ENCODE results near the gene APOBEC3A. TPM values are rescaled to one million over a fixed set of nuclear protein-coding genes. Genes with fewer than 3 reads are reported as not detected.

Gene APOBEC3A
- total and polyA plus RNA-seq, 10 of the 15 experiments (the other 5 are each of a cell fraction or from before 2014, with no cell fraction given), result 0.20 TPM; not detected in 9

DNA sequence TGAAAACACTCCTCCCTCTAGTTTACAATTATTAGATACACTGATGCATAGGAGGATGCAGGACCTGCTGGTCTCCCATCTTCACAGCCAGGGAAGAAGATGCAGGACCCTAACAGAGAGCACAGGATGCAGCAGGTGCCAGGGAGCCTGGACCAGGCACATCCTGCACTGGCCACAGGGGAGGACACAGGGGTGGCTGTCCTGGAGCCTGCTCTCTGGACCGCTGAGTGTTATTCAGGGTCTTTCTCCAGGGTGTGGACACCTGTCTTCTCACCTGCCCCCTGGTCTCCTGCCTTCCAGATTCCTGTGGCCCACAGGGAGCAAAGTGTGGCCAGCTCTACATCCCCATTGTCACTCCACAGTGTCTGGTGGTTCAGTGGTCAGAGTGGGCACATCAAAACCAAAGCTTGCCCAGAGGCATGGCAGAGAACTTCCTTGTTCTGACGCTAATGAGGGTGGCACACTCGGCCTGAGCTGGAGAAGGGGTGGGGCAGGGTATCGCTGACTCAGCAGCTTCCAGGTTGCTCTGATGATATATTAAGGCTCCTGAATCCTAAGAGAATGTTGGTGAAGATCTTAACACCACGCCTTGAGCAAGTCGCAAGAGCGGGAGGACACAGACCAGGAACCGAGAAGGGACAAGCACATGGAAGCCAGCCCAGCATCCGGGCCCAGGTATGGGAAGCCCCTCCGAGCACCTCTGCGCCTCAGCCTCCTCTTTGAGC, at the start of gene APOBEC3A (continued):
- no peak for TF ChIP-seq CUX1 (IDR thresholded peaks at IDR 0.05; ENCODE audit: insufficient replicate concordance, low read depth, low read length)
- TF ChIP-seq SIX5 (IDR thresholded peaks at IDR 0.05; ENCODE audit: low read depth, low read length, severe bottlenecking), result no peak
- TF ChIP-seq CHD4 (IDR thresholded peaks at IDR 0.05), result no peak
- TF ChIP-seq CBX3 (IDR thresholded peaks at IDR 0.05; ENCODE audit: borderline replicate concordance, low read depth), result no peak
- no peak for TF ChIP-seq RBBP5 (conservative IDR thresholded peaks at IDR 0.05)
- TF ChIP-seq EED (IDR thresholded peaks at IDR 0.05; ENCODE audit: low read depth), result no peak

- no peaks in the 10 kb centered on the region for H4K20me1 ChIP-seq (ENCODE audit: control insufficient read depth, insufficient read depth)
- H2AFZ ChIP-seq (ENCODE audit: control insufficient read depth, low read depth, low read length), result no peak overlapping the region
- H3K9ac ChIP-seq (ENCODE audit: control insufficient read depth, insufficient read depth, low read length), result no peak overlapping the region
- intact Hi-C loops (cut with micrococcal nuclease; ENCODE audit: unreplicated experiment) (no loop called here), in situ Hi-C loops (cut with MboI) (no loop called here)
- H3K27me3 ChIP-seq (replicated peaks in 1 of 2; ENCODE audit: control insufficient read depth in 2 of 2, insufficient read depth in 2 of 2, low read length in 1 of 2), result peaks cover 0 to 3% of the 10 kb centered on the region in 2 experiments; a peak in 1 of 4 replicates
- WGBS (ENCODE audit: insufficient coverage, insufficient replicate concordance, low lambda C conversion rate, missing lambda C conversion rate), result 94% methylated on average over 2 of the region's 2 CpGs
- DNase-seq (ENCODE audit: low read depth, low spot score), result no peak
- no peak overlapping the region for H3K27ac ChIP-seq (ENCODE audit: control insufficient read depth, insufficient read depth)
- BruUV-seq (replicated peaks), result no TSS peak
- H3K36me3 ChIP-seq (ENCODE audit: control insufficient read depth in 2 of 2, insufficient read depth in 2 of 2, low read length in 1 of 2), result no peaks in the 10 kb centered on the region
- no peak overlapping the region for H3K4me2 ChIP-seq (ENCODE audit: control insufficient read depth, insufficient read depth)
- ChIA-PET SMC1A (ENCODE audit: uncharacterized antibody, unreplicated experiment) (no interaction called here), POLR2A (interaction anchor here (0.6 kb wide), 1 partner anchor 345 kb away, joined by 3 read pairs; no protein-coding TSS in a partner anchor), CTCF (interaction anchor here (1.1 kb wide), 1 partner anchor 38 kb away, joined by 3 read pairs; no protein-coding TSS in a partner anchor), RAD21 (ENCODE audit: unreplicated experiment) (no interaction called here)
- H3K9me3 ChIP-seq (replicated peaks; ENCODE audit: control insufficient read depth, insufficient read depth, low read length), result no peaks in the 10 kb centered on the region
- H3K4me3 ChIP-seq, result no peak overlapping the region
- no peak for ATAC-seq
- H3K79me2 ChIP-seq (ENCODE audit: control insufficient read depth, insufficient read depth, low read length), result no peaks in the 10 kb centered on the region
- no peak for FAIRE-seq
- H3K4me1 ChIP-seq (ENCODE audit: control insufficient read depth, insufficient read depth, low read length), result no peaks in the 10 kb centered on the region
- TF ChIP-seq FOXK2 (IDR thresholded peaks at IDR 0.05), result no peak
- no peak for TF ChIP-seq IRF5 (IDR thresholded peaks at IDR 0.05; ENCODE audit: borderline replicate concordance)
- no peak for TF ChIP-seq EED (IDR thresholded peaks at IDR 0.05; ENCODE audit: low read depth)
- no peak for TF ChIP-seq JUND (IDR thresholded peaks at IDR 0.05; ENCODE audit: low read depth, low read length)
- no peak for TF ChIP-seq NRF1 (conservative IDR thresholded peaks at IDR 0.05; ENCODE audit: low read depth, low read length)
- TF ChIP-seq ZNF207 (IDR thresholded peaks at IDR 0.05; ENCODE audit: borderline replicate concordance), result no peak
- no peak for TF ChIP-seq IRF4 (IDR thresholded peaks at IDR 0.05; ENCODE audit: low read depth, low read length)
- no peak for TF ChIP-seq NR2F1 (conservative IDR thresholded peaks at IDR 0.05)
- TF ChIP-seq IKZF1 (conservative IDR thresholded peaks at IDR 0.05), result no peak
- no peak for TF ChIP-seq PAX5 (IDR thresholded peaks at IDR 0.05; ENCODE audit: borderline replicate concordance, low read depth, low read length)
- TF ChIP-seq BCL11A (IDR thresholded peaks at IDR 0.05; ENCODE audit: low read depth, low read length), result no peak
- no peak for TF ChIP-seq SPI1 (IDR thresholded peaks at IDR 0.05; ENCODE audit: borderline replicate concordance, insufficient read depth, low read depth, low read length)
- no peak for TF ChIP-seq ATF7 (IDR thresholded peaks at IDR 0.05; ENCODE audit: low read depth)
- TF ChIP-seq MEF2B (IDR thresholded peaks at IDR 0.05; ENCODE audit: partially characterized antibody, poor library complexity, severe bottlenecking), result no peak
Measured at GRCh38 chr22:38907767-38908166, 49.6 kb upstream of the APOBEC3A start.
